Kidney epithelial cell (primary cell): ENCODE measurements around the gene USP1. TPM values are rescaled to one million over a fixed set of nuclear protein-coding genes. Genes with fewer than 3 reads are reported as not detected.

Experiments used
- DNase-seq: peaks from one replicate; pipeline ENCODE4 v3.0.0-alpha.2; 2010; ENCODE audit warnings: low read depth
- H3K27me3 ChIP-seq: 2 replicates; pipeline ENCODE4 v1.6.0; 2011; ENCODE audit warnings: low read length; ENCODE audit not compliant: control insufficient read depth, insufficient read depth
- H3K36me3 ChIP-seq: 2 replicates; pipeline ENCODE4 v1.5.1; 2011; ENCODE audit warnings: low read length; ENCODE audit not compliant: control insufficient read depth, insufficient read depth
- H3K4me3 ChIP-seq: 2 replicates; pipeline ENCODE4 v1.5.1; 2011; ENCODE audit warnings: low read depth, mild to moderate bottlenecking, control low read depth, low read length
- total RNA-seq: library from RNA; depleted of rRNA; stranded (reverse); fragments of >200 nt; gene quantifications from 2 replicates; pipeline ENCODE4 v1.2.3, GENCODE V29; 2015
- TF ChIP-seq, protein P1 (sequence below): IDR thresholded peaks from 2 replicates; pipeline ENCODE4 v1.5.1; 2011; ENCODE audit warnings: mild to moderate bottlenecking, moderate library complexity, low read length, control low read depth, inconsistent platforms; ENCODE audit not compliant: insufficient read depth, poor library complexity, severe bottlenecking

The USP1 gene
- total RNA-seq, 1 donor from 2014 or later = 26.4 TPM

GRCh38 chr1:62394646-62395045, 42.2 kb upstream of the USP1 start:
- no peak for DNase-seq
- Histone ChIP-seq H3K4me3 (no peak overlapping the region), H3K27me3 (peaks cover 3% of the 10 kb centered on the region), H3K36me3 (no peaks in the 10 kb centered on the region)
- TF ChIP-seq, protein P1, sequence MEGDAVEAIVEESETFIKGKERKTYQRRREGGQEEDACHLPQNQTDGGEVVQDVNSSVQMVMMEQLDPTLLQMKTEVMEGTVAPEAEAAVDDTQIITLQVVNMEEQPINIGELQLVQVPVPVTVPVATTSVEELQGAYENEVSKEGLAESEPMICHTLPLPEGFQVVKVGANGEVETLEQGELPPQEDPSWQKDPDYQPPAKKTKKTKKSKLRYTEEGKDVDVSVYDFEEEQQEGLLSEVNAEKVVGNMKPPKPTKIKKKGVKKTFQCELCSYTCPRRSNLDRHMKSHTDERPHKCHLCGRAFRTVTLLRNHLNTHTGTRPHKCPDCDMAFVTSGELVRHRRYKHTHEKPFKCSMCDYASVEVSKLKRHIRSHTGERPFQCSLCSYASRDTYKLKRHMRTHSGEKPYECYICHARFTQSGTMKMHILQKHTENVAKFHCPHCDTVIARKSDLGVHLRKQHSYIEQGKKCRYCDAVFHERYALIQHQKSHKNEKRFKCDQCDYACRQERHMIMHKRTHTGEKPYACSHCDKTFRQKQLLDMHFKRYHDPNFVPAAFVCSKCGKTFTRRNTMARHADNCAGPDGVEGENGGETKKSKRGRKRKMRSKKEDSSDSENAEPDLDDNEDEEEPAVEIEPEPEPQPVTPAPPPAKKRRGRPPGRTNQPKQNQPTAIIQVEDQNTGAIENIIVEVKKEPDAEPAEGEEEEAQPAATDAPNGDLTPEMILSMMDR = no peak

DNA sequence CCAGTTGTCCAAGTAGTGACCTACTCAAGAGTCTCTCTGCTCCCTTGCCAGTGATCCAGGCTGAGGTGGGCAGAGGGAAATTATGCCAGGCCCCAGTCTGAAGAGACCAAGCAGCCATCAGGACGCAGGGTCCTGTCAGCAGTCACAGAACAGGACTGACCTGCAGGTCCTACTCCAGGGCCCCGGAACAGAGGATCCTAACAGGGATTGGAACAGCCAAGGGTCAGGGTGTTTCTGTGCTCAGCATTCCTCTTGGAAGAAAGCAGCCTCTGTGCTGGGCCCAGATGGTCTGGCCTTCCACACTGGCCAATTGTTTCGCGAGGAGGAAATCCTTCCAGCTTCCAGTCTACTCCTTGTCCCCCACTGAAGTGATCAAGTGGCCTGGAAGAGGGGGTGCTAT, 41.6 kb upstream of the USP1 start:
- DNase-seq = no peak
- TF ChIP-seq, protein P1 = no peak
- no peaks in the 10 kb centered on the region for H3K36me3 ChIP-seq
- H3K4me3 ChIP-seq = no peak overlapping the region
- peaks cover 3% of the 10 kb centered on the region for H3K27me3 ChIP-seq

DNA sequence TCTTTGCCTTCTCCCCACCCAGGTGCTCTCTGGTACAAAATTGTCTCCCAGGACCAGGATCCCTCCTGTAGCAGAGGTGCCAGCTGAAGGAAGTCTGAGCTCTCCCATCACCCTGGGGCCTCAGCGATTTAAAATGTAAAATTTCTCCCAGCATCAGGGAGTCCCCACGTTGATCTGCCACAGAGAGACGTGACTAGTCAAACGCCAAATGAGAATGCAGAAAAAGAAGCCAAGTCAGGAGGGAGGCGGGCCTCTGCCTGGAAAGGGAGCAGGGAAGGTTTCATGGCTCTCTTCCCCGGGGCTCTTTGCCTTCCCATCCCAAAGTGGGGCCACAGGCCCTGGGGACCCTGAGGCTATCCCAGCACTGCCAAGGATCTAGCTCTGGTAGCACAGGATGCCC, 40.0 kb upstream of the USP1 start:
- H3K36me3 ChIP-seq = no peaks in the 10 kb centered on the region
- peaks cover 3% of the 10 kb centered on the region for H3K27me3 ChIP-seq
- no peak for DNase-seq
- H3K4me3 ChIP-seq = no peak overlapping the region
- TF ChIP-seq, protein P1 = no peak

GRCh38 chr1:62397301-62397700, 39.5 kb upstream of the USP1 start:
- Histone ChIP-seq H3K27me3 (peaks cover 3% of the 10 kb centered on the region), H3K36me3 (no peaks in the 10 kb centered on the region), H3K4me3 (no peak overlapping the region)
- TF ChIP-seq, protein P1 = no peak
- no peak for DNase-seq

DNA sequence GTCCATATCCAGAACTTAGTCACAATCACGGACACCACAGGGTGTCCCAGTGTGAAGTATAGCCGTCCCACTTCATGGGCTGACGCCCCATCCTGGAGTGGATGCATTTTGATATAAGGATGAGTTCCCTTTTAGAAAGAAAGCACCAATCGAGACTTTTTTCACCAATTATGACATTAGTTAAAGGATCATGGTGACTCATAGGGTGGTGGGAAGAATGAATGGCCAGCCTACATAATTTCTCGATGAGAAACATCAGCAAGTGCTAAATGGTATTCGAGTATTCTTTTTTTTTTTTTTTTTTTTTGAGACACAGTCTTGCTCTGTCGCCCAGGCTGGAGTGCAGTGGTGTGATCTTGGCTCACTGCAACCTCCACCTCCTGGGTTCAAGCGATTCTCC, 38.5 kb upstream of the USP1 start:
- Histone ChIP-seq H3K27me3 (peaks cover 3% of the 10 kb centered on the region), H3K36me3 (no peaks in the 10 kb centered on the region), H3K4me3 (no peak overlapping the region)
- DNase-seq = peak; percentile 14
- TF ChIP-seq, protein P1 = no peak

DNA sequence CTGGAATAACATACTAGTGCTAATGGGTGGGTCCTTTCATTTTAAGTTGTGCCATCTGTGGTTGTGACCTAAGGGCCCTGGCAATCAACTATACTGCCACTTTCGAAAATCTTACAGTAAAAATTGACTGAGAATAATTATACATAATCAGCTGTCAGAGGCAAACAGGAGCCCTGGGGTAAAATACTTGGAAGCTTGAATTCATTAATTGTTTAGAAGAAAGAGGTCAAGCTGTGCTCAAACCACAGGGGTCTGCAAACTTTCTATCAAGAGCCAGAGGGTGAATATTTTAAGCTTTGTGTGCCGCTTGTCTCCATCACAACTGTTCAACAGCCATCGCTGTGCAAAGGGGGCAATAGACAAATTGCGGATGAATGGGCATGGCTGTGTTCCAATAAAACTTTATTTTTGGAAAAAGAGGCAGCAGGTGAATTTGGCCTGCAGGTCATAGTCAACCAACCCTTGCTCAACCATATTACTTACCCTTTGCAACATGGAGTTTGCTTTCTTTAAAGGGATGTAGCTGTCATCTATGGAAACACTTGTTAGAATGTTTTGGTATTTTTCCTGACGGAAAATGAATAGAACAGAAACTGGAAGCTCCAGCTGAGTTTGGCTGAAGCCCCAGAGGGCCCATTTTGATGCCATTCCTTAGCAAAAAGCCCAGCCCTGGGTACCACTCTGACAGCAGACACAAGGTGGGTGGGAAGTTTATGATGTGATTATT, 35.7 kb upstream of the USP1 start:
- TF ChIP-seq, protein P1 = no peak
- H3K36me3 ChIP-seq = no peaks in the 10 kb centered on the region
- DNase-seq = no peak

More for the DNA sequence above, 35.7 kb upstream of the USP1 start:
- no peaks in the 10 kb centered on the region for H3K27me3 ChIP-seq
- no peak overlapping the region for H3K4me3 ChIP-seq
